WTC11 (cell line): ENCODE results near the gene STPG3. TPM values are rescaled to one million over a fixed set of nuclear protein-coding genes. Genes with fewer than 3 reads are reported as not detected.

Experiments used
- ATAC-seq: fragments of 200-7000 bp; cut with Tn5 transposase; 2 replicates; pipeline ENCODE4 v1.10.0; 2021; ENCODE audit warnings: mild to moderate bottlenecking, moderate library complexity
- CTCF ChIA-PET: fragments of 300-600 bp; sonication (Branson Sonifier 250); formaldehyde crosslinking; loops from one replicate; lab custom pipeline; 2021; ENCODE audit warnings: antibody characterized with exemption; lab: Charles Lee
- POLR2A ChIA-PET: fragments of 350-600 bp; sonication (Branson Sonifier 250); formaldehyde crosslinking; loops from one replicate; lab custom pipeline; 2021; ENCODE audit warnings: antibody characterized with exemption; lab: Charles Lee
- DNase-seq: peaks from one replicate; pipeline ENCODE4 v3.0.0; 2021; ENCODE audit warnings: low spot score
- H3K27ac Mint-ChIP-seq: 2 replicates; pipeline ENCODE4 v1.8.0; 2021; ENCODE audit warnings: mixed read lengths
- H3K27me3 Mint-ChIP-seq: 2 replicates; pipeline ENCODE4 v1.8.0; 2021; ENCODE audit warnings: low read depth, mild to moderate bottlenecking, moderate library complexity, mixed read lengths
- H3K36me3 Mint-ChIP-seq: 2 replicates; pipeline ENCODE4 v1.8.0; 2021; ENCODE audit warnings: mixed read lengths
- H3K4me1 Mint-ChIP-seq: 2 replicates; pipeline ENCODE4 v1.8.0; 2022; ENCODE audit warnings: mixed read lengths
- H3K4me3 Mint-ChIP-seq: 2 replicates; pipeline ENCODE4 v1.8.0; 2021; ENCODE audit warnings: mild to moderate bottlenecking, moderate library complexity, mixed read lengths
- H3K9me3 Mint-ChIP-seq: 2 replicates; pipeline ENCODE4 v1.8.0; 2021; ENCODE audit warnings: mixed read lengths
- EMX1 ChIP-seq: fragments of 250-450 bp; sonication (Bioruptor Pico); IDR thresholded peaks from 2 replicates; pipeline ENCODE4 v1.8.0; 2021; ENCODE audit warnings: mild to moderate bottlenecking
- GRHL2 ChIP-seq: fragments of 250-450 bp; sonication (Bioruptor Pico); IDR thresholded peaks from 2 replicates; pipeline ENCODE4 v1.8.0; 2022; ENCODE audit warnings: mild to moderate bottlenecking, moderate library complexity; ENCODE audit not compliant: insufficient replicate concordance, severe bottlenecking
- GTF2I ChIP-seq: fragments of 250-450 bp; sonication (Bioruptor Pico); conservative IDR thresholded peaks from 2 replicates; pipeline ENCODE4 v1.4.0; 2021; ENCODE audit warnings: mild to moderate bottlenecking
- IRF2 ChIP-seq: sonication (generic); formaldehyde crosslinking; IDR thresholded peaks from 2 replicates; pipeline ENCODE4 v1.8.0; 2022; ENCODE audit warnings: low read depth, missing genetic modification reagents, borderline replicate concordance
- NFE2L1 ChIP-seq: sonication (generic); formaldehyde crosslinking; IDR thresholded peaks from 2 replicates; pipeline ENCODE4 v1.8.1; 2023; ENCODE audit warnings: missing genetic modification reagents
- NR3C1 ChIP-seq: sonication (generic); formaldehyde crosslinking; conservative IDR thresholded peaks from 2 replicates; pipeline ENCODE4 v1.8.1; 2023; ENCODE audit warnings: low read depth, mild to moderate bottlenecking, missing genetic modification reagents
- SMAD3 ChIP-seq: sonication (generic); formaldehyde crosslinking; IDR thresholded peaks from 2 replicates; pipeline ENCODE4 v1.8.0; 2022; ENCODE audit warnings: missing genetic modification reagents, mild to moderate bottlenecking, borderline replicate concordance
- SOX15 ChIP-seq: fragments of 250-450 bp; sonication (Bioruptor Pico); IDR thresholded peaks from 2 replicates; pipeline ENCODE4 v1.9.0; 2021; ENCODE audit warnings: mild to moderate bottlenecking
- ZNF138 ChIP-seq: sonication (generic); formaldehyde crosslinking; conservative IDR thresholded peaks from 2 replicates; pipeline ENCODE4 v1.8.1; 2022; ENCODE audit warnings: mild to moderate bottlenecking, moderate library complexity, missing genetic modification reagents
- ZNF219 ChIP-seq: sonication (generic); formaldehyde crosslinking; IDR thresholded peaks from 2 replicates; pipeline ENCODE4 v1.8.0; 2023; ENCODE audit warnings: missing genetic modification reagents, mild to moderate bottlenecking, borderline replicate concordance
- ZNF396 ChIP-seq: fragments of 250-450 bp; sonication (Bioruptor Pico); IDR thresholded peaks from 2 replicates; pipeline ENCODE4 v1.8.0; 2021; ENCODE audit warnings: mild to moderate bottlenecking, moderate library complexity, borderline replicate concordance
- total RNA-seq: library from RNA; stranded (reverse); gene quantifications from 3 replicates; pipeline ENCODE4 v1.2.3, GENCODE V29; 2021
- TF ChIP-seq, protein P1 (sequence below): sonication (generic); formaldehyde crosslinking; IDR thresholded peaks from 2 replicates; pipeline ENCODE4 v1.8.0; 2022; ENCODE audit warnings: mild to moderate bottlenecking, missing genetic modification reagents
- TF ChIP-seq, protein P2 (sequence below): sonication (generic); formaldehyde crosslinking; conservative IDR thresholded peaks from 2 replicates; pipeline ENCODE4 v1.8.1; 2023; ENCODE audit warnings: mild to moderate bottlenecking, low read depth, missing genetic modification reagents, moderate library complexity
- TF ChIP-seq, protein P3 (sequence below): fragments of 250-450 bp; sonication (Bioruptor Pico); IDR thresholded peaks from 2 replicates; pipeline ENCODE4 v1.9.0; 2021; ENCODE audit warnings: mild to moderate bottlenecking
- TF ChIP-seq, protein P4 (sequence below): fragments of 200-600 bp; IDR thresholded peaks from 2 replicates; pipeline ENCODE4 v1.8.0; 2022; ENCODE audit warnings: antibody characterized with exemption
- TF ChIP-seq, protein P5 (sequence below): sonication (generic); formaldehyde crosslinking; IDR thresholded peaks from 2 replicates; pipeline ENCODE4 v1.8.1; 2023; ENCODE audit warnings: mild to moderate bottlenecking, missing genetic modification reagents, moderate library complexity
- TF ChIP-seq, protein P6 (sequence below): sonication (generic); formaldehyde crosslinking; IDR thresholded peaks from 2 replicates; pipeline ENCODE4 v1.8.0; 2023; ENCODE audit warnings: missing genetic modification reagents
- TF ChIP-seq, protein P7 (sequence below): sonication (generic); formaldehyde crosslinking; IDR thresholded peaks from 2 replicates; pipeline ENCODE4 v1.8.0; 2023; ENCODE audit warnings: missing genetic modification reagents, mild to moderate bottlenecking, borderline replicate concordance

The STPG3 gene
- total RNA-seq, 1 experiment from 2014 or later, result 0.26 TPM

DNA sequence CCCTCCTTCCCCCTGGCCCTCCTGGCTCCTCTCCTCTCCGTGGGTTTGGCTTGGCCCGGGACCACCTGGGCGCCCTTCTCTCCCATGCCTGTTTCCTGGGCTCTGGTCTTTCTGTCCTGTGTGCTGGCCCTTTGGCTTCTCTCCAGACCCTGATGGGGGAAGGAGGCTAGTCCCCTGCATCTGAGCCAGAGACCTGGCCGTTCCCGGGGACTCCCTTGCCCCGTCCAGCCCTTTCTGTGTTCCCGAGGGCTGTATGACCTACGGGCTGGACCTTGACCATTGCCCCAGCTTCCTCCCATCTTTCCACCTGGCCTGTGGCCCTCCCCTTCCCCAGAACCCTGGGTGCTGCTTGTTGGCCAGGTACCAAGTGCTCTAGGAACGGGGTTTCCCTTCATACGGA lies 12.4 kb downstream of the STPG3 start:
- ATAC-seq, result no peak
- H3K36me3 Mint-ChIP-seq, result peaks cover 14% of the 10 kb centered on the region
- DNase-seq, result no peak
- no peak overlapping the region for H3K4me3 Mint-ChIP-seq
- no peaks in the 10 kb centered on the region for H3K27me3 Mint-ChIP-seq
- peaks cover 3% of the 10 kb centered on the region; the same call in 1 of the 2 replicates for H3K4me1 Mint-ChIP-seq
- TF ChIP-seq, protein P1, sequence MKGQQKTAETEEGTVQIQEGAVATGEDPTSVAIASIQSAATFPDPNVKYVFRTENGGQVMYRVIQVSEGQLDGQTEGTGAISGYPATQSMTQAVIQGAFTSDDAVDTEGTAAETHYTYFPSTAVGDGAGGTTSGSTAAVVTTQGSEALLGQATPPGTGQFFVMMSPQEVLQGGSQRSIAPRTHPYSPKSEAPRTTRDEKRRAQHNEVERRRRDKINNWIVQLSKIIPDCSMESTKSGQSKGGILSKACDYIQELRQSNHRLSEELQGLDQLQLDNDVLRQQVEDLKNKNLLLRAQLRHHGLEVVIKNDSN (CRISPR knock-in tag), result no peak
- no peak for TF ChIP-seq EMX1 (CRISPR knock-in tag)
- no peak for TF ChIP-seq ZNF219 (CRISPR knock-in tag)
- TF ChIP-seq, protein P2, sequence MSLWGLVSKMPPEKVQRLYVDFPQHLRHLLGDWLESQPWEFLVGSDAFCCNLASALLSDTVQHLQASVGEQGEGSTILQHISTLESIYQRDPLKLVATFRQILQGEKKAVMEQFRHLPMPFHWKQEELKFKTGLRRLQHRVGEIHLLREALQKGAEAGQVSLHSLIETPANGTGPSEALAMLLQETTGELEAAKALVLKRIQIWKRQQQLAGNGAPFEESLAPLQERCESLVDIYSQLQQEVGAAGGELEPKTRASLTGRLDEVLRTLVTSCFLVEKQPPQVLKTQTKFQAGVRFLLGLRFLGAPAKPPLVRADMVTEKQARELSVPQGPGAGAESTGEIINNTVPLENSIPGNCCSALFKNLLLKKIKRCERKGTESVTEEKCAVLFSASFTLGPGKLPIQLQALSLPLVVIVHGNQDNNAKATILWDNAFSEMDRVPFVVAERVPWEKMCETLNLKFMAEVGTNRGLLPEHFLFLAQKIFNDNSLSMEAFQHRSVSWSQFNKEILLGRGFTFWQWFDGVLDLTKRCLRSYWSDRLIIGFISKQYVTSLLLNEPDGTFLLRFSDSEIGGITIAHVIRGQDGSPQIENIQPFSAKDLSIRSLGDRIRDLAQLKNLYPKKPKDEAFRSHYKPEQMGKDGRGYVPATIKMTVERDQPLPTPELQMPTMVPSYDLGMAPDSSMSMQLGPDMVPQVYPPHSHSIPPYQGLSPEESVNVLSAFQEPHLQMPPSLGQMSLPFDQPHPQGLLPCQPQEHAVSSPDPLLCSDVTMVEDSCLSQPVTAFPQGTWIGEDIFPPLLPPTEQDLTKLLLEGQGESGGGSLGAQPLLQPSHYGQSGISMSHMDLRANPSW, result no peak
- TF ChIP-seq ZNF396, result no peak
- TF ChIP-seq, protein P3, sequence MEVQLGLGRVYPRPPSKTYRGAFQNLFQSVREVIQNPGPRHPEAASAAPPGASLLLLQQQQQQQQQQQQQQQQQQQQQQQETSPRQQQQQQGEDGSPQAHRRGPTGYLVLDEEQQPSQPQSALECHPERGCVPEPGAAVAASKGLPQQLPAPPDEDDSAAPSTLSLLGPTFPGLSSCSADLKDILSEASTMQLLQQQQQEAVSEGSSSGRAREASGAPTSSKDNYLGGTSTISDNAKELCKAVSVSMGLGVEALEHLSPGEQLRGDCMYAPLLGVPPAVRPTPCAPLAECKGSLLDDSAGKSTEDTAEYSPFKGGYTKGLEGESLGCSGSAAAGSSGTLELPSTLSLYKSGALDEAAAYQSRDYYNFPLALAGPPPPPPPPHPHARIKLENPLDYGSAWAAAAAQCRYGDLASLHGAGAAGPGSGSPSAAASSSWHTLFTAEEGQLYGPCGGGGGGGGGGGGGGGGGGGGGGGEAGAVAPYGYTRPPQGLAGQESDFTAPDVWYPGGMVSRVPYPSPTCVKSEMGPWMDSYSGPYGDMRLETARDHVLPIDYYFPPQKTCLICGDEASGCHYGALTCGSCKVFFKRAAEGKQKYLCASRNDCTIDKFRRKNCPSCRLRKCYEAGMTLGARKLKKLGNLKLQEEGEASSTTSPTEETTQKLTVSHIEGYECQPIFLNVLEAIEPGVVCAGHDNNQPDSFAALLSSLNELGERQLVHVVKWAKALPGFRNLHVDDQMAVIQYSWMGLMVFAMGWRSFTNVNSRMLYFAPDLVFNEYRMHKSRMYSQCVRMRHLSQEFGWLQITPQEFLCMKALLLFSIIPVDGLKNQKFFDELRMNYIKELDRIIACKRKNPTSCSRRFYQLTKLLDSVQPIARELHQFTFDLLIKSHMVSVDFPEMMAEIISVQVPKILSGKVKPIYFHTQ (CRISPR knock-in tag), result no peak
- no peak for TF ChIP-seq NFE2L1 (CRISPR knock-in tag)
- TF ChIP-seq, protein P4, sequence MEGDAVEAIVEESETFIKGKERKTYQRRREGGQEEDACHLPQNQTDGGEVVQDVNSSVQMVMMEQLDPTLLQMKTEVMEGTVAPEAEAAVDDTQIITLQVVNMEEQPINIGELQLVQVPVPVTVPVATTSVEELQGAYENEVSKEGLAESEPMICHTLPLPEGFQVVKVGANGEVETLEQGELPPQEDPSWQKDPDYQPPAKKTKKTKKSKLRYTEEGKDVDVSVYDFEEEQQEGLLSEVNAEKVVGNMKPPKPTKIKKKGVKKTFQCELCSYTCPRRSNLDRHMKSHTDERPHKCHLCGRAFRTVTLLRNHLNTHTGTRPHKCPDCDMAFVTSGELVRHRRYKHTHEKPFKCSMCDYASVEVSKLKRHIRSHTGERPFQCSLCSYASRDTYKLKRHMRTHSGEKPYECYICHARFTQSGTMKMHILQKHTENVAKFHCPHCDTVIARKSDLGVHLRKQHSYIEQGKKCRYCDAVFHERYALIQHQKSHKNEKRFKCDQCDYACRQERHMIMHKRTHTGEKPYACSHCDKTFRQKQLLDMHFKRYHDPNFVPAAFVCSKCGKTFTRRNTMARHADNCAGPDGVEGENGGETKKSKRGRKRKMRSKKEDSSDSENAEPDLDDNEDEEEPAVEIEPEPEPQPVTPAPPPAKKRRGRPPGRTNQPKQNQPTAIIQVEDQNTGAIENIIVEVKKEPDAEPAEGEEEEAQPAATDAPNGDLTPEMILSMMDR, result no peak
- TF ChIP-seq SMAD3 (CRISPR knock-in tag), result no peak
- no peak for TF ChIP-seq GRHL2
- TF ChIP-seq SOX15 (CRISPR knock-in tag), result no peak
- TF ChIP-seq, protein P5, sequence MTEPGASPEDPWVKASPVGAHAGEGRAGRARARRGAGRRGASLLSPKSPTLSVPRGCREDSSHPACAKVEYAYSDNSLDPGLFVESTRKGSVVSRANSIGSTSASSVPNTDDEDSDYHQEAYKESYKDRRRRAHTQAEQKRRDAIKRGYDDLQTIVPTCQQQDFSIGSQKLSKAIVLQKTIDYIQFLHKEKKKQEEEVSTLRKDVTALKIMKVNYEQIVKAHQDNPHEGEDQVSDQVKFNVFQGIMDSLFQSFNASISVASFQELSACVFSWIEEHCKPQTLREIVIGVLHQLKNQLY (CRISPR knock-in tag), result no peak
- no peak for TF ChIP-seq GTF2I (CRISPR knock-in tag)
- TF ChIP-seq, protein P6, sequence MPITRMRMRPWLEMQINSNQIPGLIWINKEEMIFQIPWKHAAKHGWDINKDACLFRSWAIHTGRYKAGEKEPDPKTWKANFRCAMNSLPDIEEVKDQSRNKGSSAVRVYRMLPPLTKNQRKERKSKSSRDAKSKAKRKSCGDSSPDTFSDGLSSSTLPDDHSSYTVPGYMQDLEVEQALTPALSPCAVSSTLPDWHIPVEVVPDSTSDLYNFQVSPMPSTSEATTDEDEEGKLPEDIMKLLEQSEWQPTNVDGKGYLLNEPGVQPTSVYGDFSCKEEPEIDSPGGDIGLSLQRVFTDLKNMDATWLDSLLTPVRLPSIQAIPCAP (CRISPR knock-in tag), result no peak
- TF ChIP-seq NR3C1 (CRISPR knock-in tag), result no peak
- TF ChIP-seq IRF2 (CRISPR knock-in tag), result no peak
- TF ChIP-seq, protein P7, sequence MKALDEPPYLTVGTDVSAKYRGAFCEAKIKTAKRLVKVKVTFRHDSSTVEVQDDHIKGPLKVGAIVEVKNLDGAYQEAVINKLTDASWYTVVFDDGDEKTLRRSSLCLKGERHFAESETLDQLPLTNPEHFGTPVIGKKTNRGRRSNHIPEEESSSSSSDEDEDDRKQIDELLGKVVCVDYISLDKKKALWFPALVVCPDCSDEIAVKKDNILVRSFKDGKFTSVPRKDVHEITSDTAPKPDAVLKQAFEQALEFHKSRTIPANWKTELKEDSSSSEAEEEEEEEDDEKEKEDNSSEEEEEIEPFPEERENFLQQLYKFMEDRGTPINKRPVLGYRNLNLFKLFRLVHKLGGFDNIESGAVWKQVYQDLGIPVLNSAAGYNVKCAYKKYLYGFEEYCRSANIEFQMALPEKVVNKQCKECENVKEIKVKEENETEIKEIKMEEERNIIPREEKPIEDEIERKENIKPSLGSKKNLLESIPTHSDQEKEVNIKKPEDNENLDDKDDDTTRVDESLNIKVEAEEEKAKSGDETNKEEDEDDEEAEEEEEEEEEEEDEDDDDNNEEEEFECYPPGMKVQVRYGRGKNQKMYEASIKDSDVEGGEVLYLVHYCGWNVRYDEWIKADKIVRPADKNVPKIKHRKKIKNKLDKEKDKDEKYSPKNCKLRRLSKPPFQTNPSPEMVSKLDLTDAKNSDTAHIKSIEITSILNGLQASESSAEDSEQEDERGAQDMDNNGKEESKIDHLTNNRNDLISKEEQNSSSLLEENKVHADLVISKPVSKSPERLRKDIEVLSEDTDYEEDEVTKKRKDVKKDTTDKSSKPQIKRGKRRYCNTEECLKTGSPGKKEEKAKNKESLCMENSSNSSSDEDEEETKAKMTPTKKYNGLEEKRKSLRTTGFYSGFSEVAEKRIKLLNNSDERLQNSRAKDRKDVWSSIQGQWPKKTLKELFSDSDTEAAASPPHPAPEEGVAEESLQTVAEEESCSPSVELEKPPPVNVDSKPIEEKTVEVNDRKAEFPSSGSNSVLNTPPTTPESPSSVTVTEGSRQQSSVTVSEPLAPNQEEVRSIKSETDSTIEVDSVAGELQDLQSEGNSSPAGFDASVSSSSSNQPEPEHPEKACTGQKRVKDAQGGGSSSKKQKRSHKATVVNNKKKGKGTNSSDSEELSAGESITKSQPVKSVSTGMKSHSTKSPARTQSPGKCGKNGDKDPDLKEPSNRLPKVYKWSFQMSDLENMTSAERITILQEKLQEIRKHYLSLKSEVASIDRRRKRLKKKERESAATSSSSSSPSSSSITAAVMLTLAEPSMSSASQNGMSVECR (CRISPR knock-in tag), result no peak
- TF ChIP-seq ZNF138 (CRISPR knock-in tag), result no peak
- TF ChIP-seq, all 79 proteins: peak for 0
- Mint-ChIP-seq H3K9me3 (no peaks in the 10 kb centered on the region), H3K27ac (no peak overlapping the region)
- ChIA-PET CTCF (interaction anchor here (1.5 to 1.7 kb wide), 2 partner anchors 10 to 19 kb away, joined by 4 to 6 read pairs; no protein-coding TSS in a partner anchor), POLR2A (no interaction called here)
